Breast epithelium (tissue), 3 donors: ENCODE measurements around the gene ATXN1.

ENCODE experiments used
- POLR2A ChIP-seq: fragments of 450-650 bp; IDR thresholded peaks from one replicate; pipeline ENCODE4 v1.6.1; 2016; ENCODE audit warnings: antibody characterized with exemption, mild to moderate bottlenecking, moderate library complexity
- POLR2AphosphoS5 ChIP-seq, 3 donors: sonication (generic); formaldehyde crosslinking; IDR thresholded peaks; one replicate each; pipeline ENCODE4 v1.6.1; 2017; ENCODE audit warnings: antibody characterized with exemption in 3 of 3

- TF ChIP-seq POLR2AphosphoS5 (IDR thresholded peaks at IDR 0.05) (no peak), POLR2A (no peak)
Measured at GRCh38 chr6:16367571-16367970, 393.7 kb downstream of the ATXN1 start.
